Measurements from ENCODE around the gene EIPR1.

Gene EIPR1

DNA sequence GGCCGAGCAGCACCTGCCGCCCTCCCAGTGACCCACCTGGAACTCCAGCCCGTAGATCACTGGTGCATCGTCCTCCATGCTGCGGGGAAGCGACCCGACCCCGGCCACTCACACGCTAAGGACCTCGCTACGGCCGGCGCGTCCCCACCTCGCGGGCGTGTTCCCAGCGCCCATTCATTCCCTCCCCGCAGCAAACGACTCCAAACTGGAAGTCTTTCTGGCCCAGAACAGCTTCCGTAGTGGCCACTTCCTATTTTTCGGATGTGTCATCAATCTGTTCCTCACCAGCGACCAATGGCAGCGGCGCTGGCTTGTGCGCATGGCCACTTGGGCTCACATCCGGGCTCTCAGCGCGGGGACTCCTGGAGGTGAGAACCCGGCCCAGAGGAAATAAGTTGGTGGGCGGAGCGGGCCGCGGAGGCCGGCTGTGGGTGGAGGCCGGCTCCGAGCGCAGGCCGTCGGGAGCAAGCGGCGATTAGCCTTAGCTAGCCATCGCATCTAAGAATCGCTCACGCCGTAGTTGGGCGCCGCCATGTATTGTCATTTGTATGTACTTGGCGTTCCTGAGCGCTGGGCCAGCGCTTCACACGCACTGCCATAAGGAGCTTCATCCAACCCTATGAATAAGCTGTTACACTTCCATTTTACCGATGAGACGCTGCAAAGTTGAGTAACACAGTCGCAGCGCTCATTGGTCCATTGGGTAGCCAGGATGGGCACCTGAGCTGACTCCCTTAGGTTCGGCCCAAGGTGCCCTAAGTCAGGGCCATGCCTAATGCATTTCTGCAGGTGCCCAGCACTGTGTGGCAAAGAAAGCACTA, at the start of gene EIPR1:
Gene EIPR1, minus strand, starts transcription at position 207 of the 821 bp plus-strand sequence. Its CDS starts 129 bp downstream, at position 78.
- peak; percentile 87 for FAIRE-seq
- peak; percentile 72 for TF ChIP-seq POLR2A (IDR thresholded peaks at IDR 0.05; ENCODE audit: low read depth, low read length)

DNA sequence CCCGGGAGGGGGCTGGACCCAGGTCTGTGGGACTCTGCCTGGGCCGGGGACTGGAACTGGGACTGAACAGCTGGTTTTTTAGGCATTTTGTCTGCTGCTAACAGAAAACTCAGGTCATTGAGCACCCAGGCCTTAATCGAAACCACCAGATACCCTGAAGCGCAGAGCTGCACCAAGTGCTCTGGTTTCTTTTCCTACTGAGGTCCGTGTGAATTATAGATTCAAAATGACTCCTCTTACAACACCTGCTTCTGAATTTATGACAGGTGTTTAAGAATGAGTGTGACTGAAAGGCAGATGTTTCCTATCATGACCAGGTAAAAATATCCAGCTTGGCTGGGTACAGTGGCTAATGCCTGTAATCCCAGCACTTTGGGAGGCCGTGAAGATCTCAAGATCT, 49.7 kb upstream of the EIPR1 start:
- no peak for DNase-seq (ENCODE audit: insufficient read length, low spot score)
- TF ChIP-seq POLR2A (IDR thresholded peaks at IDR 0.05; ENCODE audit: low read depth, low read length): no peak
- no peak for FAIRE-seq

More for the DNA sequence above, at the start of gene EIPR1:
- peak; percentile 96 for DNase-seq (ENCODE audit: insufficient read length, low spot score)

DNA sequence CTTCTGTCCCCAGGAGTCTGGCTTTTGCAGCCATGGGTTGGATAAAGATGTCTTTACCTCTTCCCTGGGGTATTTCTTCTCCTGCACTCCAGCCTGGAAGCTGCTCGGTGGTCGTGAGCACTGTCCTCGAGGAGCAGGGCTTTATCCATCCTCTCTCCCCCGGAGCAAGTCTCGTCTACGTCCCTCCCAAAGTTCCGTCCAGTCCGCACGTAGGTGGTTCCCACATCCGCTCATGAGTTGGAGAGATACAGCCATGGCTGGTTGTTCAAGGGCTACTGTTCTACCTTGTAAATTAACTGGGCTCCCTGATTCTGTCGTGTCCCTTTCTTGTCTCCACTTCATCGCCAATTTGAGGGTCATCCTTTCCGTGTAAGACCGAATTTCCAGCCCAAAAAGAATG, 49.0 kb upstream of the EIPR1 start:
- TF ChIP-seq POLR2A (IDR thresholded peaks at IDR 0.05; ENCODE audit: low read depth, low read length): no peak
- no peak for FAIRE-seq
- DNase-seq (ENCODE audit: insufficient read length, low spot score): no peak

DNA sequence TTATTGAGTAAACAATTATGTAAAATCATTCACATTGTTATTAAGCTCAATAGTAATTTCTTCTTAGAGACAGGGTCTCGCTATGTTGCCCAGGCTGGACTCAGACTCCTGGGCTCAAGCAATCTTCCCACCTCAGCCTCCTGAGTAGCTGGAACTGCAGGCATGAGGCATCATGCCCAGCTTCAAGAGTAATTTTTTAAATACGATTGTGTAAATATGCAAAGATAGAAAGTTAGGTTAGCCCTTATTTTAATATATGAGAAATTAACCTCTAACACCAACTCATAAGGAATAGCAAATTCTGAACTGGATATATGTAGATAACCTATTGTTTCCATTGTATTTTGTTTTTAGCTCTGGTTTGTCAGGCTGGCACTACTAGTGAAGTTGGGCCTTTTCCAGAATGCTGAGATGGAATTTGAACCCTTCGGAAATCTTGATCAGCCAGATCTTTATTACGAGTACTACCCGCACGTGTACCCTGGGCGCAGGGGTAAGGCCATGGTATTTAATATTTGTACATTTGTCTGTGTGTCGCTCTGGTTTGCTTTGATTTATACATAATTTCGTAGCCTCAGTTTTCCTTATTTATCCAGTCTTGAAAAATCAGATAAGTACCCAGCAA, 46.7 kb upstream of the EIPR1 start:
- FAIRE-seq: no peak
- TF ChIP-seq POLR2A (IDR thresholded peaks at IDR 0.05; ENCODE audit: low read depth, low read length): no peak
- no peak for DNase-seq (ENCODE audit: insufficient read length, low spot score)

DNA sequence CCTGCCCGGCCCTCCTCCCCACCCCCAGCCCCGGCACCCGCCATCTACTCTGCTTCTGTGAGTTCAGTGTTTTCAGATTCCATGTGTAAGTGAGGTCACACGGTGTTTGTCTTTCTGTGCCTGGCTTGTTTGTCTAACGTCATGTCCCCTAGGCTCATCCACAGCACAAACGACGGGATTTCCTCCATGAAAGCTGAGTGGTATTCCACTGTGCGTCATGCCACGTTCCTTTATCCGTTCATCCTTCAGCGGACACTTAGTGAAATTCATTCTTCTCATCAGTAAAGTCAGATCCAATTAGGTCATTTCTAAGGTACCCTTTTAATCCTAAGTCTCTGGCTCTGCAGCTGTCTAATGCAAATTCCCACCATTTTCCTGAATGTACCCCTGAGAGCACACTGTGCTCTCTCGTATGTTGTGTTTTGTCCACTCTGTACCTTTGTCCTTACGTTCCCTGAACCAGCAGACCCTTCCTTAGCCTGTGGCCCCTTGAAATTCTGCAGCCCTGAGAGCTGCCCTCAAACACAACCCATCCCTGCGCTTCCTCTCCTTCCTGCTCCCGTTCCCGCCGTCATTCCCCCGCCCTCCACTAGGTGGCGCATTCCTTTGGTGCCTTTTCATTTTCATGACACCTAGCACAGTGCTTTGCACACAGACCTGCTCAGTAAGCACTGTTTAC, 46.0 kb upstream of the EIPR1 start:
- FAIRE-seq: no peak
- TF ChIP-seq POLR2A (IDR thresholded peaks at IDR 0.05; ENCODE audit: low read depth, low read length): no peak

DNA sequence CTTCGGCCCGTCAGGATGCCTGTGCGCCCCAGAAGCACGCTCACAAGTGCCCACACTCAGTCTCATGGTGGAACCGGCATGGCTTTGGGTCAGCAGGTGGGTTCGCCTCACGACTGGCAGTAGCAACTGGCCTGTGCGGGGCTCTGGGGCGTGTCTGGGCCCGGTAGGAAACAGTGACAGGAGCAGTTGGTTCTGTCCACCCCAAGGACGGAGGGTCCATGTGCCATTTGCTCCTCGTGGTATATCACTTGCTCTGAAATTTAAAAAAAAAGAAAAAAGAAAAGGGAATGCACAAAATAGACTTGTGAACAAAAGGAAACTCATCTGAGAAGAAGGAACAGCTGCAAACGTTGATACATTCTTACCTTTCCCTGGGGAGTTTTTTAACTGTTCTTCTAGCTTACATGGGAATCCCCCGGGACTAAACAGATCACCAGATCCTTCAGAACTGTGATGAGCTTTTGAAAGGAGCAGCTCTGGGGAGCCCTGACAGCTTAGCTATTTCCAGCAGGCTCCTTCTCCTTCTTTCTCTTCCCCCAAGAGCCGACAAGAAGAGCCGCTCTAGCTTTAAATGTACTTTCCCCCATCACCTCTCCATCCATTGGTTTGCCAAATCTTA, 44.7 kb upstream of the EIPR1 start:
- FAIRE-seq (no peak), DNase-seq (ENCODE audit: insufficient read length, low spot score) (no peak)
- TF ChIP-seq POLR2A (IDR thresholded peaks at IDR 0.05; ENCODE audit: low read depth, low read length): no peak

More for the DNA sequence above, 46.0 kb upstream of the EIPR1 start:
- DNase-seq (ENCODE audit: insufficient read length, low spot score): peak; percentile 67

DNA sequence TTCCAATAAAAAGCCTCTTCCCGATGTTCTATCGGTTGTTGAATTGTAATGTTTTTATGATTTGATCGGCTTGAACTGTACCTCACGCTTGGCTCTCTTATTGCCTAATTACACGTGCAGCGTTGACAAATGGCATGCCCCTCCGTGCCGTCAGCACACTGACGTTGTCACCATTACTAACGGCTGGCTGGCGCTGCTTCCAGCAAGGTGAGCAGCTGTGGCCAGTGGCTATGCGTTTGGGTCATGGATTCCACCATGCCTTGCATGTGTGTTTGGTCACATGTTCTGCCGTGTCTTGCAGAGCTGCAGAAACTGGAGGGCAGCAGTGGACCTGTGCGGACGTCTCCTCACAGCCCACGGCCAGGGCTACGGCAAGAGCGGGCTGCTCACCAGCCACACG, 44.0 kb upstream of the EIPR1 start:
- DNase-seq (ENCODE audit: insufficient read length, low spot score) (no peak), FAIRE-seq (no peak)
- no peak for TF ChIP-seq POLR2A (IDR thresholded peaks at IDR 0.05; ENCODE audit: low read depth, low read length)

DNA sequence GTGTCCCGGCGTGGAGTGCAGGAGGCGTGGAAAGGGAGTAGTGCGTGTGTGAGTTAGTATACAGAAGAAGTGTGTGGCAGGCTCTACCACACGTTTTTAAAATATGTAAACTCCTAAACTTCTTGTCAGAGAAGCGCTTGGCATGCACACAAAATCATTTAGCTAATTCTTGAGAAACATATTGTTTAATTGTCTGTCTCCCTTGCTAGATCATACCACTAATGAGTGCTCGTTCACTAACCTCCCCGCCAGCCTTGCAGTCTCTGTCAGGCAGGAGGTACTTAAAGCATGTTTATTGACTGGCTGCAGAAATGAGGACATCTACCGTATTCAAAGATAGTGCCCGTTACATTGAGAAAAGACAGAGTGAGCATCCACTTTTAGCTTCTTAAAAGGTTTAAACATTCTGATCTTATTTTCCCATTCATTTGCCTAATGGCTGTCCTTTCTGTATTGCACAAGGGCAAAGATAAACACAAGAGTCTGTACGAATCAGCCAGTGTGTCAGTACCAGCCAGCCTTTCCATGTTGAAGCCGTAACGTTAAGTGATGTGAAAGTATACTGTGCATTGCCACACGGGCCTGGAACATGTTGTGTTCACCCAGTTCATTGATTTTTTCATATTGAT, 43.3 kb upstream of the EIPR1 start:
- FAIRE-seq: no peak
- no peak for TF ChIP-seq POLR2A (IDR thresholded peaks at IDR 0.05; ENCODE audit: low read depth, low read length)
- no peak for DNase-seq (ENCODE audit: insufficient read length, low spot score)

DNA sequence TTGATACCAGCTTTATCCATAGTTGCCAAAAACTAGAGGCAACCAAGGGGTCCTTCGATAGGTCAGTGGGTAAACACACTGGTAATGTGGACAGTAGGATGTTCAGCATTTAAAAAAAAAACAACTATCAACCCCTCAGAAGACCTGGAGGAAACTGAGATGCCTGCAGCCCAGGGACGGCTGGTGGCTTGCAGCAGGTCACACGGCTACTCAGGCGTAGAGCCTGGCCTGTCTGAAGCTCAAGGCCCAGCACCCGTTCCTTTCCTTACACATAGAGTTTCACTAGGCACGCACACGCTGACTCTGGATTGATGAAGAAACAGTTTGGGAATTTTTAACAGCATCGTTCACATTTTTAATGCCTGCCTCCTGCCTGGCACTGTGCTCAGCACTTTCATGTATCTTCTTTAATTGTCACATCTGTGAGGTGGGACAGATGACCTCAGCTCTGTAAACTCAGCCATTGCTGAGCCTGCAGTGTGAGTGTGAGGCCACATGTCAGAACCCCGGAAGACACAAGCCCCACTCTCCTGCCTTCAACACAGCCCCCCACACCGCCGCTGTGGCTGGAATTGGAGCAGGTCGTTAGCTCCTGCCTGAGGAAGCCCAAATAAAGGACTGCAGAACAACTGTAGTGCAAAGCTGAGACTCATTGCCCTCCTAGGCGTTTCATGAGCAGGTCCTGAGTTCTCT, 42.6 kb upstream of the EIPR1 start:
- DNase-seq (ENCODE audit: insufficient read length, low spot score) (no peak), FAIRE-seq (no peak)
- TF ChIP-seq POLR2A (IDR thresholded peaks at IDR 0.05; ENCODE audit: low read depth, low read length): no peak

DNA sequence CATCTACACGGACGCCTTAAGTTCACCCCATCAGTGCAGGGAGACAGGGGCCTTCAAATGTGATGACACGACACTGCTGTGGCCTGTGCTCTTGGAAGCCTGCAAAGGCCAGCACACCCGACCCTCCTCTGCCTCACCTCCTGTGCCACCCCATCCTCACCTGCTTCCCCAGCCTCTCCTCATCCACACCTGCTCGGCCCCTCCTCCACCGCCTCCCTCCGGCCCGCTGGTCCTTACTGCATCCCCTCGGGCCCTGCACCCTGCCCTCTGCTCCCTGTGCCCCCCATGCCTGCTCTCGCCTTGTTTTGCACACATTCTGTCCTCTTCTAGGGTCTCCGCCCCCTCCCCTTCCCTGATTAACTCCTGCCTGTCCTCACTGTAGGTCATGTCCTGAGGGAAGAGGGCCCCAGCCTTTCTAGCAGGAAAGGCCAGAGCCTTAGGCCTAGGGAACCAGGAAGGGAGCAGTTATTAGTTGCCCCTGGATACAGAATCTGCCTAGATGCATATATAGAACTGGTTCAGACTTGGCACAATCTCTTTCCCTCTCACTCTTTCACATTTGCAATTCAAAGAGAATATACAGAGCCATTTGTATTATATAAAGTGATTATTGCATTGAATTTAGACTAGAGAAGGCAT, 41.3 kb upstream of the EIPR1 start:
- TF ChIP-seq POLR2A (IDR thresholded peaks at IDR 0.05; ENCODE audit: low read depth, low read length): no peak
- FAIRE-seq (no peak), DNase-seq (ENCODE audit: insufficient read length, low spot score) (no peak)

DNA sequence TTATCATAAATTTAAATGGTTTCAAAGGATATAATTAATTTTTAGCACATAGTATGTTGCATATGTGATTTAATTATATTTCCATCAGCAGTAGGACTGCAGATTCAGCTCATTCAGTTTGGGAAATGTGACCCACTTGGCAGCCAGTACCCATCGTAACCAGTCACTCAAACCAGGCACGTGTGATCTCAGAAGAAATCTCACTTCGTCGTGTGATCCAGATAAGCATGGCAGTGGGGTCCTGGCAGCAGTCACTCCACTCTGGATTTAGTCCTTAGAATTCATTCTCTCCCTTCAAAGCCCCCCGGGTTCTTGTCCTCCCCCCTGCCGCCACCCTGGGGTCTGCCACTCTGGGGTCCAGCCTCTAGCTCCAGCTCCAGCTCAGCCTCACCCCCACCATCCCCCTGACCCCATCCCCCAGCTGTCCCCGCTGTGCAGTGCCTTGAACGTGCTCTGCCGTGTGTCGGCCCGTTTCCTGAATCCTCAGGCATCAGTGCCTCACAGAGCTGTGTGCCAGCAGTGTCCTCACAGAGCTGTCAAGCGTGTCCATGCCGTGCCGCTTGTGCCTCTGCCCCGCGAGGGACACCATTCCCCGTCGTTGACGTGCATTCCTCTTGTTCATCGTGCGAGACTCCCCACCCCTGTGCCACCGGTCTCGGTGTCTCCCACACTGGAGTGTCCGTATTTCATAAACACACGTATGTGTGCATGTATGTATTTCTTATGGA, 36.7 kb upstream of the EIPR1 start:
- FAIRE-seq: no peak
- no peak for TF ChIP-seq POLR2A (IDR thresholded peaks at IDR 0.05; ENCODE audit: low read depth, low read length)
- DNase-seq (ENCODE audit: insufficient read length, low spot score): no peak

DNA sequence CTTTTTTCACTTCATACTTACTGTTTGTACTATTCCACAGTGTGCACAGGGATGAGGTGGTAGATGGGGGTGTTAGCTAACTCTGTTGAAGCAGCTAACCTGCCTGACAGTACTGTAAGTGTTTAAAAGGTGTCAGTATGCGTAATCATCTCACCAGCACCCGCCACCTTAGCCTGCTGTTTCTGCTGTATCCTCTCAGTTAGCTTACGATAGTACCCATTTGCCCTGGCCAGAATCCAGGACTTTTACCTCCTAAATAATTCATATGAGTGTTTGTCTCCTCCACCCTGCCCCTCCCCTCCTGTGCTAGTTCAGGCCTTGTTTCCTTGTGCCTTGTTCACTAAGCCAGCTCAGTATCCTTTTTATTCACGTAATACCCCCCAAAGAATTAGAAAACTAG, 36.1 kb upstream of the EIPR1 start:
- DNase-seq (ENCODE audit: insufficient read length, low spot score) (no peak), FAIRE-seq (no peak)
- no peak for TF ChIP-seq POLR2A (IDR thresholded peaks at IDR 0.05; ENCODE audit: low read depth, low read length)
